KBM-7 (cell line): ENCODE data around the gene KIF13A.
"Not testable (repeated sequence)": the region's sequence is repeated elsewhere in the genome, so short reads cannot be mapped to it uniquely, and the experiment has no call there.

Experiments
- DNase-seq: peaks from one replicate; pipeline ENCODE4 v3.0.0-alpha.2; 2015
- in situ Hi-C: fragments of 300-500 bp; cut with MboI; formaldehyde crosslinking; loops from 2 replicates; pipeline ENCODE4 v1.14.3; 2020; ENCODE audit warnings: low sequenced_read_pairs, low pct_unique_long_range_greater_than_20kb, mixed read lengths

KIF13A gene

DNA sequence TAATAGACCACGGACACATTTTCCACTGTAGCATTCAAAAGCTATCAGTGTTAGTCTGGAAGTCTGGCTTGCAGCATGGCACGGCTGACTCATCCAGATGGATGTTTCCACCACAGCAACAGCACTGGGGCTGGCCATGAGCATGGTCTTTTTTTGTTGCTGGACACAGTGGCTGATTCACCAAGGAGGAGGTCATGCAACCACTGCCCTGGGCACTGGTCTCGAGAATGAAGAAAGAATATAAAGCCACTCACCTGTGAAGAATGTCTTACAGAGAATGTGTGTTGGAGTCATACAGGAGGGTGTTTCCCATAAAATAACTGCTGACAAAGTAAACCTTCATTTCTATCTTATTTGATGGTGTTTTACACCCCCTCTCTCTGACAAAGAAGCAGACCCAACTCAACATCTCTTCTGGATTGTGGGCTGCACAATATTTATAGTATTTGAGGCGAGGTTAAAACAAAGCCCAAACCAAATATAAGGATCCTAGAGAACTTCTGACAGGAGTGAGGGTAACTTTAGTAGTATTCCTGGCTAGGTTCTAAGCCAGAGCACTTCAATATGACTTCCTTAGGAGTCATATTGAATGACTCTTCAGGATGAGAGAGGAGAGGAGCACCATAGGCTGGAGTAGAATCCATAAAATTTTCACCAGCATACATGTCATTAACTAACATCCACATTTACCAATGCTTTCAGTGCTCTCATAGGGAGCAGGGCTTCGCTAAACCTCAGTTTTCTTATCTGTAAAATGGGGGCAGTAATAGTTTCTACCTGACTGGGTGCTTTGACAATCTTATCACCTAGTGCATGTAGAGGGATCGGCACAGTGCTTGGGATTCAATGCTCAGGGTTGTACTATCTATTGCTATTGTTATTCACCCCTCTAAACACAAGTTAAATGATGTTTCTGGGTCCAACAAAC is 121.4 kb downstream of the KIF13A start:
- in situ Hi-C loops: no loop called here
- DNase-seq: no peak

DNA sequence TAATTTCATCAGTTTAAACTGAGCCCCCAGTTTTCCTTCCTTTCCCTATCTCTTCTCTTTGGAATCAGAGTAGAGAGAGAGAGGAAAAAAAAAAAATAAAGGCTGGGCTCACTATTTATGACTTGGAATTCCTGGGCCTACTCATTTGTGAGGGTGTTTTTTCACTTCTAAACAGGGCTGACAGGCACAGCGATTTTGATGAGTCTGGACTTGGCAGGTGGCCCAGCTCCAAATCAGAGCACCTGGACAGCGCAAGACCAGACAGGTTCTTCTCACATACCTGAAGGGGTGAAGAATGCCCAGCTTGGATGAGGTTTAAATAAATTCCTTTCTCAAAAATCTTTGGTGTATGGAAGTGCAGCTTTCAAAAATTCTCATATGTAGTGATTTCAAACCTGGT is 122.2 kb downstream of the KIF13A start:
- in situ Hi-C loops: no loop called here
- no peak for DNase-seq

DNA sequence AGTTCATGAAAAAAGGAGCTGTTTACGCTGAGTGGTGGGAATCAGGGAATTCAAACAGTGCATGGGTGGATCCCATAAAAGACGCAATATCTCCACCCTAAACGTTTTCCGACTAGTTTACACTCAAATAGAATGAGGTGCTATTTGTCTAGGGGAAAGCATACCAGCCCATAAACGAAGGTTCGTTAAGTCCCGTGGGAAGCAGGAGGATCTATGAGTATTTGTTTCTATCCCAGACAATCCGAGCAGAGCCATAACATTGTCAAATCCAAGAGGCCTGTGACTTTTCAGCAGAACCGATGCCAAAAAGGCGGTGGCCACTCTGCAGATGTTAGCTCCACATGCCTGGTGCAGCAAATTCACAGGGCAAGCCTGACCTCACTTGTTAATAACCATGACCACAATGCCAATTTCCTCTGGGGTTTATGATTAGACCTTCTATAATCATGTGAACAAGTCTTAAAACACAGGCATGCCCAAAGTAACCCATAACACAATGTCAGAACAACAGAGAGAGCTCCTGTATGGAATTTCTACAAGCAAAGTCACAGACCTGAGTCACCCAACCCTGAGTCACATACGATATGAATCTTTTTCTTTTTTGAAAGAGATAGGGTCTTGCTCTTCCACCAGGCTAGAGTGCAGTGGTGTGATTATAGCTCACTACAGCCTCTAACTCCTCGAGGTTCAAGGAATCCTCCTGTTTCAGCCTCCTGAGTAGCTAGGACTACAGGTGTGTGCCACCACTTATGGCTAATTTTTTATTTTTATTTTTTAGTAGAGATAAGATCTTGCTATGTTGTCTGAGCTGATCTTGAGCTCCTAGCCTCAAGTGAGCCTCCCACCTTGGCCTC is 123.3 kb downstream of the KIF13A start:
- DNase-seq: no peak
- in situ Hi-C loops: no loop called here

DNA sequence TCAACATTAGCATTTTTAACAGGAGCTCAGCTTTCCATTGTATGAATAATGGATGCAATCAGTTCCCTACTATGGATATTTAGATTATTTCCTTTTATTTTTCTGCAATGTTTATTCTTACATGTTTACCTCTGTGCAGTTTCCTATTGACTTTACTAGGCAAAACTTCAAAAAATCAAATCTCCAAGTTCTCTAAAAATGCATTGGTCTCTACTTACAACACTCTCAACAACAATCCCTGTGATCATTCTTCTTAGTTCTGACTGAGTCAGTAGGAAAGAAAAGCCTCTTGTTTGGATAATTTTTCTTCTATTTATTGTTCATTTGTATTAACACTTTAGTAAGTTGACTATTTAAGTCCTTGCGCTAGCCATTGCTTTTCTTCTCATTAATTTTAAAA is 126.1 kb downstream of the KIF13A start:
- in situ Hi-C loops: no loop called here
- no peak for DNase-seq

DNA sequence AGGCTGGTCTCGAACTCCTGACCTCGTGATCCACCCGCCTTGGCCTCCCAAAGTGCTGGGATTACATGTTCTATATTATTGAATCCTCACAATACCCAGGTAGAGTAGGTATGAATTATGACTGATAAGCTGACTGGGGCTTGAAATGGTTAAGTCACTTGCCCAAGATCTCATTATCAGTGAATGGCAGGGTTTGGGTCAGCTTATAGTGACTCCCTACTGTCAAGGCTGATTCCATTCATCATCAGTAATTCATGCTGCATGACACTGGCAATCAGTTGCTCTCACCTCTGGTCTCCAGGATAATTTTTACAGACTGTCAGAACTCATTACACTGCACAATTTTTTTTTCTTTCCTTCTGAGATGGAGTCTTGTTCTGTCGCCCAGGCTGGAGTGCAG is 127.6 kb downstream of the KIF13A start:
- DNase-seq: no peak
- in situ Hi-C loops: no loop called here

DNA sequence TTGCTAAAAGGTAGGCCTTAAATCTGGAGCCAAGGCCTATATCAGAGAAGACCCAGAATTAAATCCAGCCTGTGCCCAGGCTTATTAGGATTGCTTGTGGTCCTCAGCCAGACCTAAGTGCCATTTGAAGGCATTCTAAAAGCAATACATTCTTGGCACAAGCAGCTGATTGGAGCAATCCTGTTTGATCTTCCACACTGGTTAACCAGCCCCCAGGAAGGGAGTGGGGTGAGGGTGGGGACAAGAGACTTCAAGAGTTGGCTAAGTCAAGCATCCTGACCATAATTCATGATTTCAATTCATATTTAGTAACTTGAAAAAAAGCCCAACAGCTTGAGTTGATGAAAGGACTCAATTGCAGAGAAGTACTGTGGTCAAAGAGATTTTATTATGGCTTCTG is 128.9 kb downstream of the KIF13A start:
- no peak for DNase-seq
- in situ Hi-C loops: no loop called here

DNA sequence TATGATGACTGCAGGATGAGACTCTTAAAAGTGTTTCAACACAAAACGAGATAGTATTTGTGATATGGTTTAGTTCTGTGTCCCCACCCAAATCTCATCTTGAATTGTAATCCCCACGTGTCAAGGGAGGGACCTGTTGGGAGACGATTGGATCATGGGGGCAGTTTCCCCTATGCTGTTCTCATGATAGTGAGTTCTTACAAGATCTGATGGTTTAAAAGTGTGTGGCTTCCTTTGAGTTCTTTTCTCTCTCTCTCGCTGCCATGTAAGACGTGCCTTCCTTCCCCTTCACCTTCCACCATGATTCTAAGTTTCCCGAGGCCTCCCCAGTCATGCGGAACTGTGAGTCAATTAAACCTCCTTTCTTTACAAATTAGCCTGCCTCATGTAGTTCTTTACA is 130.2 kb downstream of the KIF13A start:
- DNase-seq, in situ Hi-C loops: not testable (repeated sequence)

DNA sequence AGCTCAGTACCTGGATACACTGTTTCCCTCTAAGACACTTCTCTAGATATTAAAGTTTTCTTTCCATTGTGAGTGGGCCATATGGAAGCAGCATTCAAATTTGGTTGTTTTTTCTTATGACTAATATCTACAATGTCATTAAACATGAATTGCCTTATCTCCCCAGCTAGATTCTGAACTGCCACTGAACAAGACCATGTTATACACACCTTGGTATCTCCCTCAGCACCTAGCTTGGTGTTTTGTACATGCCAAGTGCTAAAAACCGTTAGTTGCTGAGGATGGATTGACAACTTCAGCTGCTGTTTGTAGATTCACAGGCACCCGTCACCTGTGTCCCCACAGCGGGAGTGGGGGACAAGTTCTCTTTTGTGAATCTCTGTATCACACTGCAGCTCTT is 131.1 kb downstream of the KIF13A start:
- no peak for DNase-seq
- in situ Hi-C loops: no loop called here

DNA sequence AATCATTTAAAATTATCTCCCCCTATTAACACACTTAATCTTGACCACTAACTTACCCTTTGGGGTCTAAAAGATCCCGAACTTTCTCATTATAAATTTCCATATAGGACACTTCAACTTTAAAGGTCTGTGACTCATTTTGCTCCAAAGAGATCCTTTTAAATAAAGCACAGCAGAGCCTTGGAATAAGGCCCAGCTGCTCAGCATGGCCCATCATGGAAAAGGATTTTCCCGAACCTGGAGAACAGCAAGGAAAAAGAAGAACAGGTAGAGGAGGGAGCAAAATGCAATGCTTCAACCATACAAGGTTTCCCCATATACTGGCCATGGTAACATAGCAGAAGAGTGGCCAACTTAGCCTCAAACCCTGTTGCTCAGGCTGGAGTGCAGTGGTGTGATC is 132.1 kb downstream of the KIF13A start:
- in situ Hi-C loops: no loop called here

DNA sequence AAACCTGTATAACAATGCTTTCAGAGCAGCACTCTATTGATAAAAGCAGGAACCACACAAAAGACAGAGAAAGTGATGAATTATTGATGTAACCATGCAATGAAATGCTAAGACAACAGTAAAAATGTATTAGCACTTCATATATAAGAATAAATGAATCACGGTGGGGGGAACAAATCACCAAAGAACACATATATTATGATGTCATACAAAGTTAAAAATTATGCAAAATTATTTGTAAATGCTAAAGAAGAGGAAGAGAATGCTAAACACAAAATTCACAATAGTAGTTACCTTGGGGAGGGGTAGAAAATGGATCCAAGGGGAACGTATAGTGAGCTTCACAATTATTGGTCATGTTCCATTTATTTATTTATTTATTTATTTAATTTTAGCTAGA is 133.9 kb downstream of the KIF13A start:
- in situ Hi-C loops: no loop called here
- no peak for DNase-seq

More for the DNA sequence above, 132.1 kb downstream of the KIF13A start:
- no peak for DNase-seq

DNA sequence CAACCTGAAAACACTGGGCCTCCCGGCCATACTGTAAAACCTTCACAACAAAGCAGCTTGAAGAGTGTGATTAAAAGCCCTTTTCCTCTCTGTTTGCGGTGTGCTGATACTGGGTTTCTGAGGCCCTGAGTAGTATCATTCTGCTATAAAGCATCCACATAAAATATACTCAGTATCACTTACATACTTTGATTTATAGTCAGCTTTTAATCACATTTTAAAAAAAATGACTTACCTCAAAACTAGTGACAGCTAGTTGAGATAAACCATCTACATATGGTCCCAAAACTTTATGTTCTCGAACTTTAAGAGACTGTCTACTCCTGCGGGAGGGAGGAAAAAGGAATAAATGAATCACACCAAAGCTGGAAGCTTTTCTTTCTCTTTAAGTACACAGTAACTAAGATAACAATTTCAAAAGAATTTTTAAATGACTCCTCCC is 135.7 kb downstream of the KIF13A start:
- no peak for DNase-seq
- in situ Hi-C loops: no loop called here

DNA sequence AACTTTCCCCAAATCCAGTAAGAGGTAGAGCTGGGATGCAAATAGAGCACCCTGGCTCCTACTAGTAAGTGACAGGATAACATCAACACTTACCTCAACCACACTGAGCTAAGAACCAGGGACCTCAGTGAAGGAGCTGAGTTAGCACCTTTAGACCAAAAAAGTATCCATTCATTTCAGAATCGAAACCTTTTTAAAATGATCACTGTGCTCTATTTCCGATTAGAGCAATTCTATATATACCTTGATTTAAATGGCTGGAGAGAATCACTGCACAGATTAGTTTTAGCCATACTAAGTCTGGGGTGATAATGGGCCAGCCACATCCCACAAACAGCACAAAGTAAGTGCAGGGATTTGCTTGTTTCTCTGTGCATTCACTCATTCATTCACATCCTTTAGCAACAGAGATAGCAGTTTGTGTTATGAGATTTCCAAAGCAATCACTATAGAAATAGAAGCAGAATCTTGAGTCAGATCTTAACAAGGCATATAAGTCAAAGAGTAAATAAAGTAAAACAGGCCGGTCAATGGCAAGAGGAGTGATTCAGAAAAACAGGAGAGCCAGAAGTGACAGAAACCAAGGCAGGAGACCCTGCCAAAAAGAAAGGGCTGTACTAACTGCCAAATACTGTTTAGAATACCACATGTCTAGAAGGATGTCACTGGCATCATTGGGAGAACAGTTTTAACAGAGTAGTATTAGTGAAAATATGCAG is 136.3 kb downstream of the KIF13A start:
- no peak for DNase-seq
- in situ Hi-C loops: no loop called here

DNA sequence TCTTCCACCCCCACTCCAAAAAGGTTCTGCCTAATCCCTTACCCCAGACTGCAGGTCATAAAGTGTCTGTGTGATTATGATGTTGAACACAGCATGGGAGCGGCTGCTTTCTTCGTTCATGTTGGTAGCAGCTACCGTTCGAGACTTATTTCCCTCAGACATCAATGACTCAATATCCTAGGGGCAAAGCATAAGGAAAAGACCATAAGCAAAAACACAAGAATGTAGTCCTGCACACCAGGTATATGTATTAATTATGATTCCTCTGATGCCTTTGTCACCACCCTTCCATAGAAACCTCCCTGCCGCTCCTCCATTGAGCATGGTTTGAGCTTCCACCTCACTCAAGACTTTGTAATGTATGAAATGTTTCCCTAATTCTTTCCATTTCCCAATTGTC is 137.2 kb downstream of the KIF13A start:
- DNase-seq: no peak
- in situ Hi-C loops: no loop called here

DNA sequence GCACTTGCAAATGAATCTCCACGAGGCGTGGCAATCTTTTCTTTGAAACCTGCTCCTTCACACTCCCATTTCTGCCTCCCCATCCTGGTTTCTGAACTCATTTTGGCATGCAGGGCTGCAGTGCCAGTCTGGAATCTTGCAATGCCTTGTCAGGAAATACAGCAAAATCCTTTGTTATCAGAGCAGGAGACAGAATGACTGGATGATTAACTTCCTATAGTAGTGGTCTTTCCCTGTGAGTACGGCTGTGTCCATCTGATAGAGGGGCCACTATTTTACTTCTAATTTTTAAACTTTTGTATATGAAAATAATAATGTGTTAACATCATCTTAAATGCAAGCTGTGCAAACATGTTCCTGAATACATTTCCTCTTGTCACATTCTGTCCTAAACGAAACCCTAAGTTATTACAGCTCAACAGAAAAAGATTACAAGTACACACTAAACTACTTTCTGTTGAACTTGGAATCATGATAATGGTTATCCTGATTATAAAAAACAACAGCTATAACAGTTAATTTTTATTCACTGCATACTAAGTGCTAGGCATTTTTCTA is 140.2 kb downstream of the KIF13A start:
- in situ Hi-C loops: no loop called here
- no peak for DNase-seq

DNA sequence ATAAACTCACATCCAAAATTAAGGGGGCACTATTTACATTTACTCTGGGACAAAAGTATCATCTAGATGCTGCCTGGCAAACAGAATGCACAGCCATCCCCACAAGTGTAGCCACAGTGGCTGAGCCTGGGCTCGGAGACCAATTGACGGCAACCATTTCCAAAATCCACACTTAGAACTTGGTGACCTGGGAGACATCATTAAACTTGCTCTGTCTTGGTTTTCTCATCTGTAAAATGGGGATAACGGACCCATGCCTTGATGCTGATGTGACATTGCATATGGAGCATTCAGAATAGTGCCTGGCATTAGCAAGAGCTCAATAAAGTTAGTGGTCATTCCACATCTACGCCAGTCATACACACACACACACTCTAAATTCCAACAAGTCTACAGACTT is 140.7 kb downstream of the KIF13A start:
- in situ Hi-C loops: no loop called here
- DNase-seq: no peak

DNA sequence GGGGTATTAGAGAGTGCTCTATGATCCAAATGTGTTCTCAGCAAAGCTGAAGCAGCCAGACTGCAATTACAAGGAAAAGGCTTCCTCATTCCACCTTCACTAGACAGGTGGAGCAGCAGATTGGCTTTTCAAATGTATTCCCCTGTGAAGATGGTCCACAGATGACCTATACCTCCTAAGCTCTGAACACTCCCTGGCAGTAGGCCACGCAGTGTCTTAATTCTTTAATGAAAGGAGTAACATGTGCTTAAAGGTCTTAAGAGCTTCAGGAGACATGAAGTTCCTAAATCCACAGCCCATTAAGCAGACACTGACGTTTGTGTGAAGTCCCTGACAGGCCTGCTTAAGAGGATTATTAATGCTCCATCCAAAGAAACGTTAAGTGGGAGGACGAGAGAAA is 141.8 kb downstream of the KIF13A start:
- in situ Hi-C loops: no loop called here
- DNase-seq: no peak

DNA sequence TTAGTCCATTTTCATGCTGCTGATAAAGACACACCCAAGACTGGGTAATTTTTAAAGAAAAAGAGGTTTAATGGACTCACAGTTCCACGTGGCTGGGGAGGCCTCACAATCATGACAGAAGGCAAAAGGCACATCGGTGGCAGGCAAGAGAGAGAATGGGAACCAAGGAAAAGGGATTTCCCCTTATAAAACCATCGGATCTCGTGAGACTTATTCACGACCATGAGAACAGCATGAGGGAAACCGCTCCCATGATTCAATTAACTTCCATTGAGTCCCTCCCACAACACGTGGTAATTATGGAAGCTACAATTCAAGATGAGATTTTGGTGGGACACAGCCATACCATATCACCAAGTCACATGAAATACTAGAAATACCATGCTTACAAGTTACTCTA is 142.5 kb downstream of the KIF13A start:
- in situ Hi-C loops, DNase-seq: not testable (repeated sequence)

DNA sequence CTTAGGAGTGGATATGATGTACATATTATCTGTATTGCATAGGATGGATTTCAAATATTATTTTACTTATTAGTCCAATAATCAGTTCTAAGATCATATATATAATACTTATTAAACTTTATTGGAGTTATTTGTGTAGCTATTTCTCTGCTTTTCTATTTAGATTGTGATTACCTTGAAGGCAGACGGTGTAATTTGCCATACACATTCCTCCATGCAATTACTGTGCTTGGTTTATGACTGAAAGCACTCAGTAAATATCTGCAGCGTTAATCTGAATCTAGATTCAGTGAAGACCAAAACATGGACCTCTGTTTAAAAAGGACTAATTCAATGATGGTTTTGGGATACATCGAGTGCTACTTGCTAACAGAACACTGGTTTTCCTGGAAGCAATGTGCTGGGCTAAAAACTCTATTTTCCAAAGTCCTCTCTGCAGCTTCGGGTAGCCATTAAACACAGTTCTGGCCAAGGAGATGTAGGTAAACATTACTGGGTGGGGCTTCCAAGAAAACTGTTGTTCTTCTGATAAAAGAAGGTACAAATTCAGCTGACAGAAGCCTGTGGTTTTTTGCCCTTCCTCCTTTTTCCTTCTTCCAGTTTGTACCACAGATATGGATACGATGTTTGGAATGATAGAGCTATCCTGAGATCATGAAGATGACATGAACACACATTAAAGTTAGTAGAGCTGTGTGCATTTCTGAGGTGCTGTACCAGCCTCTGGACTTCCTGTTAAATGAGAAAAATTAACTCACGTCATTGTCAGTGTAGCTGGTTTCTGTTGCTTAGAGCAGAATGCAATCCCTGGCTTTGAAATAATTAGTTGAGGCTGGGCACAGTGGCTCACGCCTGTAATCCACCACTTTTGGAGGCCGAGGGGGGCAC is 144.3 kb downstream of the KIF13A start:
- DNase-seq: peak; percentile 19
- in situ Hi-C loops: no loop called here
